NCI-H2227 treated with DMSO at 0.1 percent for 48 hours (cell line): ENCODE results near the gene CACNG1.
A peak's percentile ranks its signal among the peaks of the same experiment; 100 is the strongest.

Experiments used
- DNase-seq: peaks from one replicate; lab custom pipeline; 2025; lab: John Stamatoyannopoulos, UW

CACNG1 gene

GRCh38 chr17:67044016-67044772, at the start of gene CACNG1:
TSS of gene CACNG1 (plus strand) at chr17:67044554. CDS start at chr17:67044661, 107 bp downstream.
- no peak for DNase-seq

GRCh38 chr17:66994930-66995535, 49.3 kb upstream of the CACNG1 start:
- DNase-seq = no peak

- no peak for DNase-seq
Measured at GRCh38 chr17:66995944-66996343, 48.4 kb upstream of the CACNG1 start.

GRCh38 chr17:66996926-66997325, 47.4 kb upstream of the CACNG1 start:
- DNase-seq = no peak

GRCh38 chr17:67003231-67003630, 41.1 kb upstream of the CACNG1 start:
- no peak for DNase-seq

- no peak for DNase-seq
Measured at GRCh38 chr17:67004181-67004580, 40.2 kb upstream of the CACNG1 start.

GRCh38 chr17:67007266-67007665, 37.1 kb upstream of the CACNG1 start:
- DNase-seq = no peak

- no peak for DNase-seq
Measured at GRCh38 chr17:67008101-67008500, 36.3 kb upstream of the CACNG1 start.

GRCh38 chr17:67011527-67012175, 32.7 kb upstream of the CACNG1 start:
- no peak for DNase-seq

- DNase-seq = no peak
Measured at GRCh38 chr17:67013891-67014290, 30.5 kb upstream of the CACNG1 start.

GRCh38 chr17:67015001-67015400, 29.4 kb upstream of the CACNG1 start:
- DNase-seq = no peak

- no peak for DNase-seq
Measured at GRCh38 chr17:67016039-67016762, 28.2 kb upstream of the CACNG1 start.

GRCh38 chr17:67017910-67018309, 26.4 kb upstream of the CACNG1 start:
- DNase-seq = no peak

- peak; percentile 85 for DNase-seq
Measured at GRCh38 chr17:67018471-67019434, 25.6 kb upstream of the CACNG1 start.

- DNase-seq = no peak
Measured at GRCh38 chr17:67019809-67020208, 24.5 kb upstream of the CACNG1 start.

GRCh38 chr17:67020293-67020766, 24.0 kb upstream of the CACNG1 start:
- peak; percentile 37 for DNase-seq

GRCh38 chr17:67021196-67021595, 23.2 kb upstream of the CACNG1 start:
- no peak for DNase-seq

GRCh38 chr17:67021743-67022450, 22.5 kb upstream of the CACNG1 start:
- DNase-seq = no peak

- DNase-seq = no peak
Measured at GRCh38 chr17:67022451-67022810, 21.9 kb upstream of the CACNG1 start.

GRCh38 chr17:67024736-67025135, 19.6 kb upstream of the CACNG1 start:
- no peak for DNase-seq
